GM19025 (cell line): ENCODE data around the gene CTCF.

ENCODE experiments used
- ATAC-seq: cut with Tn5 transposase; IDR thresholded peaks from one replicate; pipeline ENCODE4 v1.9.1; 2021; ENCODE audit warnings: mild to moderate bottlenecking, low read depth, moderate library complexity; ENCODE audit not compliant: unreplicated experiment

Gene CTCF

DNA sequence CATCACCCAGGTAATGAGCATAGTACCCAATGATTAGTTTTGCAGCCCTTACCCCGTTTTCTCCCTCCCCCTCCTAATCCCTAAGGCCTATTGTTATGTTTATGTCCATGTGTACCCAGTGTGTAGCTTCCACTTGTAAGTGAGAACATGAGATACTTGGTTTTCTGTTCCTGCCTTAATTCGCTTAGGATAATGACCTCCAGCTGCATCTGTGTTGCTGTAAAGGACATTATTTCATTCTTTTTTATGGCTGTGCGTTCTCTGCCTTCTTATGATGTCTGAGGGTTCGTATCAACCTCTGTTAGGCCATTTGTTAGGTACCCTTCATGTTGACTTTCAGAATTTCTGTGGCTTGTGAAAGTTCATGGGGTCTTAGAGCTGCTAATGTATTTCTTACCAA is 31.0 kb downstream of the CTCF start:
- ATAC-seq, result no peak

- ATAC-seq, result no peak
Measured at GRCh38 chr16:67593701-67594100, 31.4 kb downstream of the CTCF start.

GRCh38 chr16:67594256-67594915 is 32.1 kb downstream of the CTCF start:
- no peak for ATAC-seq

GRCh38 chr16:67594956-67595355 is 32.6 kb downstream of the CTCF start:
- no peak for ATAC-seq

DNA sequence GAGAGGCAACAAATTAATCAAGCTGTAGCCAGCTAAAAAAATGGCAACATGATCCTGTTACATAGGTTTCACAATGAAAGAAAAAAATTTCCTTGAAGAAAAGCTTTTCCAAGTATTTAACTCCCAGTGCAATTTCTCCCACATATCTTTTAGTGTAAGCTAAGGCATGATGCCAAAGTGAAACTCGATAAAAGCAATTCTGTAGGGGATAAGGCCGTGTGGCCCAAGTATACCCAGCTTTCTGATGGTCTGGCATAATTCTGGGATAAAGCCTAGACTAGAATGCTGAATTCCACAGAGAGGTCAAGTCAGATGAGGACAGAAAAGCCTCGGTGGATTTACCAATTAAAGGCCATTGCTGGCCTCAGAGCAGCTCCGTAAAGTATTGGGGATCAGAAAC is 36.2 kb downstream of the CTCF start:
- ATAC-seq, result no peak

- ATAC-seq, result no peak
Measured at GRCh38 chr16:67605641-67606040, 43.3 kb downstream of the CTCF start.

GRCh38 chr16:67606632-67607031 is 44.3 kb downstream of the CTCF start:
- ATAC-seq, result no peak

DNA sequence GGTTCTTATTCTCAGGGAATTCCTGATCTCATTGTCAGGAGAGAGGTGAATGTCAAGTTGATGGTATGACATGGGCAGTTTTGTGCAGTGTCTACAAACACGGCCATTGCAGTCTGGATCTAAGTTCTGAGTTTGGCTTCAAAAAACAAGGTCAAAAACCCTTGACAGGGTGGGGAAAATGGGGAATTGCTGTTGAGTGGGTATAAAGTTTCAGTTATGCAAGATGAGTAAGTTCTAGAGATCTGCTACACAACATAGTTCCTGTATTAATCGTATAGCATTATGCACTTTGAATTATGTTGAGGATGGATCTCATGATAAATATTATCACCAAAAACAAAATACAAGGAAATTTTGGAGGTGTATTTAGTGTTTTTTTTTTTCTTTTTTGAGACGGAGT is 46.0 kb downstream of the CTCF start:
- no peak for ATAC-seq

GRCh38 chr16:67613808-67614207 is 51.5 kb downstream of the CTCF start:
- no peak for ATAC-seq

- no peak for ATAC-seq
Measured at GRCh38 chr16:67628216-67628615, 65.9 kb downstream of the CTCF start.

DNA sequence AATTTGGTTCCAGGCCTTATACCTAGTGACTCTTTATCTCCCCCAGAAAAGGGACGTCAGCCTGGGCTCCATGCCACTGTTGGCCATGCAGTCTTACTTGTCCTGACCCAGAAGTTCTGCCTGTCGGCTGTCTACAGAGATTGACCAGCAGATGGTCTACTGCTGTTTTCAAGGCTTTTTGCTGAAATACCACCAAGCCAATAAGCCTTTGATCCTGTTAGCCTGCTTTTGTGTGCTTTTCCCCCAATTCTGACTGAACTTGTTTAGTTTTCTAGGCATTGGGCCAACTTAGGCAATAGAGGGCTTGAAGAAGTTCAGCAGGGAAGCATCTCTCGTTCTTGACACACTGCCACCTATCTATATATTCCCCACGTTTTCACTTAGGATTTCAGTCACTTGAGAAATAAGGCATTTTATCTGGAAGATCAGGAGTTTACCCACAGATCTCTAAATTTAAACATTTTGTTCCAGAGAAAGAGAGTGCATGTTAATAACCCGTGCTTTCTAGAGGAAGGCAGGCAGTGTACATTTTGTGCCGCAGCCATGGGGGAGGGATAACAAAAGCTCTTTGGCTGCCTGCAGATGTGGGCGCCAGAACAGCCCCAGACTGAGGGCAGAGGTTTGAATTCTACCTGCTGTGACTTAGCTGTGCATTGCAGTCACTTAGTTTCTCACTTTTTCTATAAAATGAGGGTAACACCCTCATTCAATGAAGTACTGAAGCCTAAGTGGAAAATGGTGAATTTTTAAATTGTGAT is 70.3 kb downstream of the CTCF start:
- ATAC-seq, result no peak

DNA sequence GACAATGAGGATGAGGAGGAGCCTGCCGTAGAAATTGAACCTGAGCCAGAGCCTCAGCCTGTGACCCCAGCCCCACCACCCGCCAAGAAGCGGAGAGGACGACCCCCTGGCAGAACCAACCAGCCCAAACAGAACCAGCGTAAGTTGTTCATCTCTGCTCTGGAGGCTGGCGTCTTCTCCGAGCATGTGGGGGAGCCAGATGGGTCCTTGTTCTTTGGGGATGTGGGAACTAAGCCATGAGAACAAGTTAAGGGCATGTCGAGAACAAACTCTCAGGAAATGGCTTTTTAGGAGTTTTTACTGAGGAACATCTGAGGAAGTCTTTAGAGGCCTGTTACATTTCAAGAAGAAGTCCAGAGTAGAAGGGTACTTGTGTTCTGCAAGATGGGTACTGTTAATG is 74.4 kb downstream of the CTCF start:
- no peak for ATAC-seq

- ATAC-seq, result no peak
Measured at GRCh38 chr16:67637625-67638024, 75.3 kb downstream of the CTCF start.

DNA sequence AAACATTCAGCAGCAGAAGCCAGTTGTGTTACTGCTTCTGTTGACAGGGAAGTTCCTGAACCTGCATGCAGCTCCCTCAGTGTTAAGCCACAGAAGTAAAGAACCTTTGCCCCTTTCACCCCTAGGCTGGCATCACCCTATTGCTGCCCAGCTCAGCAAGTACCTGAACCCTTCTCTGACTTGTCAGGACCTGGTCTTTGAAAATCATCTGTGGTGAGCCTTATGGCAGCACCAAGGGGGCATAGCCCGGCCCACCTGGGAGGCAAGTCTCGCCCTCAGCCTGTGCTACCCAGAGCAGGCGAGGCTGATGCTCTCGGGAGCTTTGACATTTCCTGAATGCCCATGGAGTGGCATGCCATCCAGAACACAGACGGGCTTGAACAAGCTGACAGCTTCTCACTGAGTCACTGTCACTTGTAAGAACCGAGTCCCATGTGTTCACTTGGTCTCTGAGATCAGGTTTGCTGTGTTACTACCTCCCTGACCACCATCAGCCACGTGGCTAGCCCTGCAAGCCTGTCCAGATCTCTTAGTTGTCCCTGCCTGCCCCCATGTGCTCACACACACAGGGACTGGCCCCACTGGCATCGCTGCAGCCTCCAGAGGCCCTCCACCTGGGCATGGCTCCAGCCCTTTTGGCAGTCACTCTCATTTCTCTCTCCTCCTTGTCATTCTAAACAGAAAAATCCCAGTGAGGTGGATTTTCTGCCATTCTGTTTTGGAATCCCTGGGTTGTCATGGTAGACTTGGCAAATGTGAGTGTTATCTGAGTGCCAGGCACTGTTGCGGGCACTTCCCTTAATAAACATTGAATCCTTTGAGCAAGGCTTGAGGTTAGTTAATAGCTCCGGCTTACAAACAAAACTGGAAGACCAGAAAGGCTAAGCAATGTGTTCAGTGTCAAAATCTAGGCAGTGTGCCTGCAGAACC is 79.7 kb downstream of the CTCF start:
- ATAC-seq, result no peak

GRCh38 chr16:67644038-67644437 is 81.7 kb downstream of the CTCF start:
- ATAC-seq, result no peak

DNA sequence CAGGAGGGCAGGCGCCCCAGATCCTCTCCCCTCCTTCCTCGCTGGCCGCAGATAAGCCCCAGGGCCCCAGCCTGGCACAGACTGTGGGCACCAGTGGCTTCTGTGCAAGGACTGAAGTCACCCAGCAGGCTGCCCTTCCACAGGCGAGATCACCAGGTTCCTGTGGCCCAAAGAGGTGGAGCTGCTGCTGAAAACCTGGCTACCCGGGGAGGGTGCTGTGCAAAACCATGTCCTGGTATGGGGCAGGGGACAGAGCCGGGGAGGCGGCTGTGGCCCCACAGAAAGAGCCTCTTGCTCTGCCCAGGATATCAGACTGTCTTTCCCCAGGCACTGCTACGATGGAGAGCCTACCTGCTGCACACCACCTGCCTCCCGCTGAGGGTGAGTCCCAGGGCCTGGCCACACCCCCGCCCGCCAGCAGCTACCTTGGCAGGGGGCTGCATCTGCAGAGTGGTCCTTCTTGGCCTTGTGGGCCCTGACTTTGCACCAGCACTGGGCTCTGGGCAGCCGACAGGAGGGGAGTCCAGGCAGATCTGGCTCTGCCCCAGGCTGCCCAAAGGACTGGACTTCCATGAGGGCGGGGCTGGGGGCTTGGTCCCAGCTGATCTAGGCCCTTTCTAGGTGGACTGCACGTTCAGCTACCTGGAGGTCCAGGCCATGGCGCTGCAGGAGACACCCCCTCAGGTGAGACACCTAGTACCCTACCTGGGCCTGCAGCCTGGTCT is 83.2 kb downstream of the CTCF start:
- ATAC-seq, result no peak

DNA sequence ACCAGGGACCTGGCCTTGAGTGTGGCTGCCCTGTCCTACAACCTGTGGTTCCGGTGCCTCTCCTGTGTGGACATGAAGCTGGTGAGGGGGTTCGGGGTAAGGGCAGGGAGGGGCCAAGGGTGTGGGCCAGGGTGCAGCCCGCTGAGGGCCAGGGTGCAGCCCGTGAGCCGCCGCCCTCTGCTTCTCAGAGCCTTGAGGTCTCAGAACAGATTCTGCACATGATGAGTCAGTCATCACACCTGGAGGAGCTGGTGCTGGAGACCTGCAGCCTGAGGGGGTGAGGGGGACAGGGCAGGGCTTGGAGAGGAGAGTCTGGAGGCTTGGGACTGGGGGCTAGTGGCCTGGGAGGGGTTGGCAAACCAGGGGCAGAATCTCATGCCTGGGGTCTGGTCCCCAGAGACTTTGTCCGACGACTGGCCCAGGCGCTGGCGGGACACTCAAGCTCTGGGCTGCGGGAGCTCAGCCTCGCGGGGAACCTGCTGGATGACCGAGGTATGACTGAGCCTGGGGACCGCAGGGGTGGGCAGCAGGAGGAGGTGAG is 84.9 kb downstream of the CTCF start:
- no peak for ATAC-seq

DNA sequence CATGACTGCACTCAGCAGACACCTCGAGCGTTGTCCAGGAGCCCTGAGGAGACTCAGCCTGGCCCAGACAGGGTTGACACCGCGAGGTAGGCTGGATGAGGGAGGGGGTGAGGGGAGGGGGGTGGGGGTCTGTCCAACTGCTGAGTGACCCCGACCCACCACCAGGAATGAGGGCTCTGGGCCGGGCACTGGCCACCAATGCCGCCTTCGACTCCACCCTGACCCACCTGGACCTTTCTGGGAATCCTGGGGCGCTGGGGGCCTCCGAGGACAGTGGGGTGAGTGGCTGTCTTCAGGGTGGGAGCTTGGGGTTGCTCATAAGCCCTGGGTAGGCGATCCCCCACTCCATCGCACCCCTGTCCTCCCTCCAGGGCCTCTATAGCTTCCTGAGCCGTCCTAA is 85.4 kb downstream of the CTCF start:
- no peak for ATAC-seq

DNA sequence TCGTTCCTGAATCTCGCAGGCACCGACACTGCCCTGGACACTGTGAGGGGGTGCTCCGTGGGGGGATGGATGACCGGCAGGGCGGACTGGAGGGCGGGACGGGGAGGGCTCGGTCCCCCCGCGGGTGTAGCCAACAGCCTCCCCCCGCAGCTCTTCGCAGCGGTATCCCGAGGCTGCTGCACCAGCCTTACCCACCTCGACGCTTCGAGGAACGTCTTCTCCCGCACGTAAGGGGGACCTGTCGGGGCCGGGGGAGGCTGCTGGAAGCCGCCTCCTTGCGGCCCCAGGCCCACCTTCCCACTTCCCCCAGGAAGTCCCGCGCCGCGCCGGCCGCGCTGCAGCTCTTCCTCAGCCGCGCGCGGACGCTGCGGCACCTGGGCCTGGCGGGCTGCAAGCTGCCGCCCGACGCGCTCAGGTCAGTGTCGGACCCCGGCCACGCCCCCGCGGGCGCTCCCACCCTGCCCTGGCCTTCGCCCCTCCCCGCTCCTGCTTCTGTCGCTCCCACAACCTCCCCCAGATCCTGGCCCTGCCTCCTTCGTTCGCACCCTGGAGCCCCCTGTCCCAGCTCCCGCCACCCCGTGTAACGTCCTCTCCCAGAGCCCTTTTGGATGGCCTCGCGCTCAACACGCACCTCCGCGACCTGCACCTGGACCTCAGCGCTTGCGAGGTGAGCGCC is 85.9 kb downstream of the CTCF start:
- ATAC-seq, result no peak
